Stimulated activated effector memory CD8-positive, alpha-beta T cell treated with anti-CD3 and anti-CD28 coated beads, Interleukin-12 subunit alpha, Interleukin-12 subunit beta, amount 100 ng/mL, for 72 hours (primary cell): ENCODE data around the gene OR52I1.

Experiments
- ATAC-seq: fragments of 150-1000 bp; cut with Tn5 transposase; 2 replicates; pipeline ENCODE4 v1.10.0; 2021
- DNase-seq, 2 donors: peaks; one replicate each; pipeline ENCODE4 v3.0.0; 2021 to 2022; ENCODE audit warnings: low spot score in 2 of 2
- H3K27ac Mint-ChIP-seq: one replicate; pipeline ENCODE4 v1.8.0; 2022; ENCODE audit warnings: mild to moderate bottlenecking, mixed read lengths
- H3K36me3 Mint-ChIP-seq: one replicate; pipeline ENCODE4 v1.8.0; 2022; ENCODE audit warnings: mild to moderate bottlenecking, mixed read lengths
- H3K4me1 Mint-ChIP-seq: one replicate; pipeline ENCODE4 v1.8.0; 2022; ENCODE audit warnings: mixed read lengths
- H3K4me3 Mint-ChIP-seq: one replicate; pipeline ENCODE4 v1.8.0; 2022; ENCODE audit warnings: mild to moderate bottlenecking, mixed read lengths
- H3K9me3 Mint-ChIP-seq: one replicate; pipeline ENCODE4 v1.8.0; 2022; ENCODE audit warnings: mixed read lengths

Gene OR52I1

DNA sequence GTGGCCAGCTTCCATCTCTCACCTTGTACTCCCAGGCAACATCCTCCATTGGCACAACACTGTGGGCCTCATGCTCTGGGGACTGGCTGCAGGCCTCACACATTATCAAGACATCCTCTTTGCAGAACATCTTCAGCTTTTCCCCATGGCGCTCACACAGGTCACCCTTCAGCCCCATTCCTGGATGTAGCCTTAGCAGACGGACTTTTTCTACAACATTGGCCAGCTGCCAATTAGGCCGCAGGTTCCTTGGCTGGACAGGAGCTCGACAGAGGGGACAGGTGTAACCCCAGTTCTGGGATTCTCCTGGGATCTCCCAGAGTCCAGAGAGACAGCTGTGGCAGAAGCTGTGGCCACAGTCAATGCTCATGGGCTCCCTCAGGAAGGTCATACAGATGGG, 11.2 kb downstream of the OR52I1 start:
- DNase-seq: no peak
- Mint-ChIP-seq H3K36me3 (peaks cover 31% of the 10 kb centered on the region), H3K4me1 (peaks cover 34% of the 10 kb centered on the region), H3K4me3 (no peak overlapping the region), H3K27ac (no peak overlapping the region), H3K9me3 (peaks cover 2% of the 10 kb centered on the region)
- no peak for ATAC-seq

DNA sequence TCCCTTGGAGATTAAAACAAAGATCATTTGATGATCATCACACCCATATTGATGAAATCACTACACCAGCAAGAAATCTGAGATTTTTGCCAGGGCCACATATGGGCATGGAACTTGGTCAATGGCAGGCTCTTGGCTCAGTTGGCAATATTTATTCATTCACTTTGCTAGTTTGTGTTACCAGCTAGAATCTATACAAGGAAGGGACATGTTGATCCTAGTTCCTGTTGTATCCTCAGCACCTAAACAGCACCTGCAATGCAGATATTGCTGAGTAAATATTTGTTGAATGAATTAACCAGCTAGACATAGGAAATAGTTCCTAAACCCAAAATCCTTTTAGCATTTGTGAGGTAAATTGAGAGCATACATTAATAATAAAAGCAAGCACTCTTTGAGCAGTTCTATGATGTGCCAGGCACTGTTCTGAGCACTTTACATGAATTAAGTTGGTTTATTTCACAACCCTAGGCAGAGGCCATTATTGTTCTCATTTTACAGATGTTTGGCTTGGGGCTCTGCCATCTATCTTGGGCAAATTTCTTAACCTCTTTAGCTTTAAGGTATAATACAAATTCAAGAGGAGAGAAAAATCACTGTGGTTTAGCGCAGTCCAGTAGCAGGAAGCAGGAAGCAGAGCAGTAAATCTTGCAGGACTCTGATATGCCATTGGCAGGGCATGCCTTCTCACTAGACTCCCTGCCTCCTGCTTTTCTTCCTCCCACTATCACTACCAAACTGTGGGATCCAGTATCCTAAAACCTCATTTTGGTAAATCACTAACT, 12.6 kb downstream of the OR52I1 start:
- Mint-ChIP-seq H3K4me1 (peaks cover 42% of the 10 kb centered on the region), H3K36me3 (peaks cover 17% of the 10 kb centered on the region), H3K4me3 (peak overlapping the region; percentile 86), H3K9me3 (peaks cover 2% of the 10 kb centered on the region), H3K27ac (no peak overlapping the region)
- DNase-seq: no peak
- ATAC-seq: no peak

GRCh38 chr11:4607096-4607495, 13.3 kb downstream of the OR52I1 start:
- no peak for ATAC-seq
- peaks cover 12% of the 10 kb centered on the region for H3K36me3 Mint-ChIP-seq
- H3K27ac Mint-ChIP-seq: peak overlapping the region; percentile 91
- peaks cover 42% of the 10 kb centered on the region for H3K4me1 Mint-ChIP-seq
- DNase-seq: no peak
- H3K4me3 Mint-ChIP-seq: peak overlapping the region; percentile 86
- H3K9me3 Mint-ChIP-seq: peaks cover 2% of the 10 kb centered on the region

GRCh38 chr11:4607781-4608666, 14.2 kb downstream of the OR52I1 start, which contains the start of gene TRIM68:
TRIM68 (minus strand) TSS chr11:4608231; CDS start chr11:4605504, 2,727 bp downstream.
- H3K27ac Mint-ChIP-seq: peak within 1 kb of the TSS; percentile 91
- peak within 1 kb of the TSS; percentile 86 for H3K4me3 Mint-ChIP-seq
- DNase-seq: peak; percentile 84 to 94
- peaks cover 2% of the 10 kb centered on the region for H3K9me3 Mint-ChIP-seq
- peak; percentile 100 for ATAC-seq
- peaks cover 6% of the 10 kb centered on the region for H3K36me3 Mint-ChIP-seq
- H3K4me1 Mint-ChIP-seq: peaks cover 42% of the 10 kb centered on the region

DNA sequence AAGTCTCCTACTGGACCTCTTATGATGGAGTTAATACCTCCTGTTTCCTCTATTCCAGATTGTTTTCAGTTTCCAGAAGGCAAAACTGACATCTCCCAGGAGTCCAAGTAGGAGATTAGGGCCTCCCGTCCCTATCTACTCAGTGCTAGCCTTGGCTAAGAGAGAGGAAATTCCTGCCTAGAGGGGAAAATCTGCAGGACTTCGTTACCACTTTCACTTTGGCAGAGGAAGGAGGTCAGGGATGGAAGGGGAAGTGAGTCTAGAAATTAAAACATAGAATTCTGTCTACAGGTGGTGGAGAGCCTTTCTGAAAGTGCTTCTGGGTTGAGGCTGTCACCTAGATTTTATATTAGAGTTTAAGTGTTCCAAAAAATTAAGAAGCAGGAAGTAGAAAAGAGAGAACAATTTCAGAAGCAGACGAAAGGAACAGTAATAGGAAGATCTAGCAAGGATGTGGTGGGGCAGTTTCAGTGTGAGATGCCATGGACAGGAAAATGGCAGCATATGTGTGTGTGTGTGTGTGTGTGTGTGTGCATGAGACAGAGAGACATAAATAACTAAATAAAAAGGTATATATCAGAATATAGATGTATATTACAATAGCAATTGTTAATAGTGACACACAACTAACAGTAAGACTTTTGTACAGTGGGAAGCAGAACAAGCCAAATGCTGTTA, 16.6 kb downstream of the OR52I1 start:
- Mint-ChIP-seq H3K4me3 (peak overlapping the region; percentile 86), H3K9me3 (peaks cover 2% of the 10 kb centered on the region), H3K36me3 (no peaks in the 10 kb centered on the region), H3K4me1 (peaks cover 36% of the 10 kb centered on the region), H3K27ac (peak overlapping the region; percentile 91)
- DNase-seq (no peak), ATAC-seq (no peak)

DNA sequence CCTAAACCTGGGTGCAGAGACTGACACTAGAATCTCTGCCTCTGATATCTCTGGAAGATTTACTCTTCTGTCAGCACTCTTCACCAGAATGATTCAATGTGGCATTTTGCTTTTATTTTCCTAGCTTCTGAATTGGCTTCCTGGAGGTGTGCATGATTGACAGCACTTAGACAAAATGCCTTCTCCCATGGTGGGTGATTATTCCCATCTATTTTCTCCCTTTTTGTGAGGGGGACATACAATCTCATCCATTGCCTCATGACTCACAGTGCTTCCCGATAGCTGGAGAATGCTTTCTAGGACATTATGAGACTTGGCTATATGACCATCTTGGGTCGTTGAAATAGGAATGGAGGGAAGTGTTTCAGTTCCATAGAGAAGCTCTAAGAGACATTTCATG, 18.1 kb downstream of the OR52I1 start:
- DNase-seq (no peak), ATAC-seq (no peak)
- Mint-ChIP-seq H3K4me3 (no peak overlapping the region), H3K4me1 (peaks cover 25% of the 10 kb centered on the region), H3K9me3 (peaks cover 2% of the 10 kb centered on the region), H3K36me3 (no peaks in the 10 kb centered on the region), H3K27ac (no peak overlapping the region)

GRCh38 chr11:4615856-4616444, 22.1 kb downstream of the OR52I1 start:
- DNase-seq: no peak
- no peak overlapping the region for H3K4me3 Mint-ChIP-seq
- no peaks in the 10 kb centered on the region for H3K36me3 Mint-ChIP-seq
- no peak for ATAC-seq
- no peak overlapping the region for H3K27ac Mint-ChIP-seq
- H3K4me1 Mint-ChIP-seq: no peaks in the 10 kb centered on the region
- no peaks in the 10 kb centered on the region for H3K9me3 Mint-ChIP-seq

GRCh38 chr11:4619514-4619913, 25.7 kb downstream of the OR52I1 start:
- no peaks in the 10 kb centered on the region for H3K4me1 Mint-ChIP-seq
- H3K9me3 Mint-ChIP-seq: no peaks in the 10 kb centered on the region
- no peaks in the 10 kb centered on the region for H3K36me3 Mint-ChIP-seq

GRCh38 chr11:4626207-4627099, 32.6 kb downstream of the OR52I1 start:
- ATAC-seq: peak; percentile 48
- no peaks in the 10 kb centered on the region for H3K36me3 Mint-ChIP-seq
- no peak overlapping the region for H3K27ac Mint-ChIP-seq
- peak; percentile 49 to 78 for DNase-seq
- H3K4me1 Mint-ChIP-seq: no peaks in the 10 kb centered on the region
- H3K9me3 Mint-ChIP-seq: peaks cover 9% of the 10 kb centered on the region
- H3K4me3 Mint-ChIP-seq: no peak overlapping the region

More at GRCh38 chr11:4619514-4619913, 25.7 kb downstream of the OR52I1 start:
- Mint-ChIP-seq H3K4me3 (no peak overlapping the region), H3K27ac (no peak overlapping the region)
- no peak for DNase-seq
- no peak for ATAC-seq

GRCh38 chr11:4636136-4636535, 42.3 kb downstream of the OR52I1 start:
- no peaks in the 10 kb centered on the region for H3K36me3 Mint-ChIP-seq

GRCh38 chr11:4636962-4637661, 43.3 kb downstream of the OR52I1 start, which contains the start of gene OR51D1:
OR51D1 (plus strand) TSS chr11:4637477; CDS start chr11:4639791, 2,314 bp downstream.
- Mint-ChIP-seq H3K9me3 (no peaks in the 10 kb centered on the region), H3K4me1 (no peaks in the 10 kb centered on the region), H3K27ac (no peak within 1 kb of the TSS), H3K4me3 (no peak within 1 kb of the TSS), H3K36me3 (no peaks in the 10 kb centered on the region)
- peak; percentile 83 for ATAC-seq
- DNase-seq: peak; percentile 64 to 86

More at GRCh38 chr11:4636136-4636535, 42.3 kb downstream of the OR52I1 start:
- ATAC-seq: no peak
- Mint-ChIP-seq H3K27ac (no peak overlapping the region), H3K4me3 (no peak overlapping the region), H3K4me1 (no peaks in the 10 kb centered on the region), H3K9me3 (no peaks in the 10 kb centered on the region)
- no peak for DNase-seq

GRCh38 chr11:4637662-4638047, 43.8 kb downstream of the OR52I1 start:
- Mint-ChIP-seq H3K27ac (no peak overlapping the region), H3K4me3 (no peak overlapping the region)

DNA sequence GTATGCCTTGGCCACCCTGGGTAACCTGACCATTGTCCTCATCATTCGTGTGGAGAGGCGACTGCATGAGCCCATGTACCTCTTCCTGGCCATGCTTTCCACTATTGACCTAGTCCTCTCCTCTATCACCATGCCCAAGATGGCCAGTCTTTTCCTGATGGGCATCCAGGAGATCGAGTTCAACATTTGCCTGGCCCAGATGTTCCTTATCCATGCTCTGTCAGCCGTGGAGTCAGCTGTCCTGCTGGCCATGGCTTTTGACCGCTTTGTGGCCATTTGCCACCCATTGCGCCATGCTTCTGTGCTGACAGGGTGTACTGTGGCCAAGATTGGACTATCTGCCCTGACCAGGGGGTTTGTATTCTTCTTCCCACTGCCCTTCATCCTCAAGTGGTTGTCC, 46.1 kb downstream of the OR52I1 start:
- H3K27ac Mint-ChIP-seq: no peak overlapping the region
- no peak for DNase-seq
- no peaks in the 10 kb centered on the region for H3K36me3 Mint-ChIP-seq
- no peak for ATAC-seq
- no peaks in the 10 kb centered on the region for H3K9me3 Mint-ChIP-seq
- no peaks in the 10 kb centered on the region for H3K4me1 Mint-ChIP-seq
- no peak overlapping the region for H3K4me3 Mint-ChIP-seq

More at GRCh38 chr11:4637662-4638047, 43.8 kb downstream of the OR52I1 start:
- Mint-ChIP-seq H3K9me3 (no peaks in the 10 kb centered on the region), H3K36me3 (no peaks in the 10 kb centered on the region), H3K4me1 (no peaks in the 10 kb centered on the region)
- ATAC-seq (no peak), DNase-seq (no peak)
